HepG2 (cell line): Measurements from ENCODE around the gene UPK1B. TPM values are rescaled to one million over a fixed set of nuclear protein-coding genes. Genes with fewer than 3 reads are reported as not detected.

ENCODE experiments used
- ARHGAP35 ChIP-seq: sonication (generic); formaldehyde crosslinking; IDR thresholded peaks from 2 replicates; pipeline ENCODE4 v1.9.0; 2022; ENCODE audit warnings: mild to moderate bottlenecking, inconsistent platforms, moderate library complexity, missing genetic modification reagents, borderline replicate concordance
- HNF4G ChIP-seq, 2 experiments: sonication (generic) in 1 of 2; formaldehyde crosslinking in 1 of 2; IDR thresholded peaks; 2 replicates each; pipeline versions ENCODE4 v1.4.0 to v1.6.1; 2011 to 2020; ENCODE audit warnings: borderline replicate concordance in 2 of 2, low read depth in 2 of 2, mild to moderate bottlenecking in 2 of 2, low read length in 1 of 2, missing genetic modification reagents in 1 of 2, moderate library complexity in 1 of 2
- HOXA3 ChIP-seq: sonication (generic); formaldehyde crosslinking; IDR thresholded peaks from 2 replicates; pipeline ENCODE4 v1.5.0; 2020; ENCODE audit warnings: missing genetic modification reagents
- MIXL1 ChIP-seq: IDR thresholded peaks from 2 replicates; pipeline ENCODE4 v1.6.1; 2016
- NFATC3 ChIP-seq: sonication (generic); formaldehyde crosslinking; IDR thresholded peaks from 2 replicates; pipeline ENCODE4 v1.5.1; 2020; ENCODE audit warnings: mild to moderate bottlenecking, missing genetic modification reagents
- PAF1 ChIP-seq: IDR thresholded peaks from 2 replicates; pipeline ENCODE4 v1.6.1; 2016; ENCODE audit warnings: missing genetic modification reagents, missing compliant biosample characterization
- PRPF4 ChIP-seq: fragments of 200-400 bp; formaldehyde crosslinking; IDR thresholded peaks from 2 replicates; pipeline ENCODE4 v1.6.1; 2016; ENCODE audit warnings: low read length, low read depth; ENCODE audit not compliant: poor library complexity, severe bottlenecking
- TEF ChIP-seq: sonication (generic); formaldehyde crosslinking; IDR thresholded peaks from 2 replicates; pipeline ENCODE4 v1.5.0; 2020; ENCODE audit warnings: missing genetic modification reagents
- THYN1 ChIP-seq: sonication (generic); formaldehyde crosslinking; IDR thresholded peaks from 2 replicates; pipeline ENCODE4 v1.8.1; 2023; ENCODE audit warnings: low read depth, mild to moderate bottlenecking, moderate library complexity, missing genetic modification reagents, borderline replicate concordance
- ZNF543 ChIP-seq: sonication (generic); formaldehyde crosslinking; IDR thresholded peaks from 2 replicates; pipeline ENCODE4 v1.4.0; 2020; ENCODE audit warnings: mild to moderate bottlenecking, missing genetic modification reagents
- ZNF607 ChIP-seq: sonication (generic); formaldehyde crosslinking; IDR thresholded peaks from 2 replicates; pipeline ENCODE4 v1.5.1; 2020; ENCODE audit warnings: missing genetic modification reagents, mild to moderate bottlenecking, borderline replicate concordance
- ZNF644 ChIP-seq: IDR thresholded peaks from 2 replicates; pipeline ENCODE4 v1.6.1; 2016; ENCODE audit warnings: low read depth
- polyA plus RNA-seq, 8 experiments: library from polyadenylated mRNA; depleted of rRNA in 3 of 8; stranded (reverse) in 7 of 8; unstranded in 1 of 8; fragments of >200 nt; fragmentation: Illumina TruSeq in 4 of 8; extraction: Trizol in 4 of 8; gene quantifications; 2 replicates each; pipeline versions ENCODE4 v1.2.1 to v1.2.3, GENCODE V29; 2011 to 2016; ENCODE audit warnings: low read depth in 4 of 8, missing spikeins in 1 of 8, mixed read lengths in 1 of 8; ENCODE audit not compliant: insufficient read depth in 1 of 8
- total RNA-seq, 5 experiments: library from RNA; depleted of rRNA; stranded (reverse); fragments of >200 nt; fragmentation: Illumina TruSeq; extraction: Trizol; gene quantifications; 2 replicates each; pipeline ENCODE4 v1.2.3, GENCODE V29; 2016; ENCODE audit warnings: low read depth in 1 of 5
- TF ChIP-seq, protein P1 (sequence below): sonication (generic); formaldehyde crosslinking; IDR thresholded peaks from 2 replicates; pipeline ENCODE4 v1.5.1; 2020; ENCODE audit warnings: missing genetic modification reagents, mild to moderate bottlenecking, borderline replicate concordance
- TF ChIP-seq, protein P2 (sequence below): sonication (generic); formaldehyde crosslinking; IDR thresholded peaks from 2 replicates; pipeline ENCODE4 v1.4.0; 2020; ENCODE audit warnings: low read depth, missing genetic modification reagents
- TF ChIP-seq, protein P3 (sequence below): IDR thresholded peaks from 2 replicates; pipeline ENCODE4 v1.6.1; 2016; ENCODE audit warnings: missing compliant biosample characterization, missing genetic modification reagents, borderline replicate concordance

Gene UPK1B
- total and polyA plus RNA-seq, 2 of the 13 experiments (the other 11 are each of a cell fraction or from before 2014, with no cell fraction given), result not detected

DNA sequence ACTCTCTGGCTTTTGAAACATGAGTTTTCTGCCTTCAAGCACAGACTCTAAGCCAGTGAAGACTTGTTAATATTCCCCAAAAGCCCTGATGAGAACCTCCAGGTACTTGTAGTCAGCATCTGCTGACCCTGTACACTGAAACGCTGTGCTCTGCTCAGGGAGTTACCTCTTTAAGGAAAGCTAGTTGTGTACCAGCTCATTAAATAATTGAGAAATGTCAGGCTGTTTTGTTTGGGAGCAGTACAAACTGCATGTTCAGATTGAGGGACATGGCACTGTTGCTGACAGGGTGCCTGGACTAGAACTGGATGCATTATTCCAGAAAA lies 21.7 kb downstream of the UPK1B start (continued):
- TF ChIP-seq, protein P1, sequence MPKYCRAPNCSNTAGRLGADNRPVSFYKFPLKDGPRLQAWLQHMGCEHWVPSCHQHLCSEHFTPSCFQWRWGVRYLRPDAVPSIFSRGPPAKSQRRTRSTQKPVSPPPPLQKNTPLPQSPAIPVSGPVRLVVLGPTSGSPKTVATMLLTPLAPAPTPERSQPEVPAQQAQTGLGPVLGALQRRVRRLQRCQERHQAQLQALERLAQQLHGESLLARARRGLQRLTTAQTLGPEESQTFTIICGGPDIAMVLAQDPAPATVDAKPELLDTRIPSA (CRISPR knock-in tag), result no peak
- TF ChIP-seq TEF (CRISPR knock-in tag), result no peak
- no peak for TF ChIP-seq PRPF4
- TF ChIP-seq HNF4G (IDR thresholded peaks at IDR 0.05; ENCODE audit: borderline replicate concordance, low read depth, low read length), result no peak
- no peak for TF ChIP-seq HNF4G (CRISPR knock-in tag; IDR thresholded peaks at IDR 0.05; ENCODE audit: borderline replicate concordance, low read depth)
- no peak for TF ChIP-seq HOXA3
- no peak for TF ChIP-seq ARHGAP35
- no peak for TF ChIP-seq ZNF607 (CRISPR knock-in tag)
- TF ChIP-seq, protein P2, sequence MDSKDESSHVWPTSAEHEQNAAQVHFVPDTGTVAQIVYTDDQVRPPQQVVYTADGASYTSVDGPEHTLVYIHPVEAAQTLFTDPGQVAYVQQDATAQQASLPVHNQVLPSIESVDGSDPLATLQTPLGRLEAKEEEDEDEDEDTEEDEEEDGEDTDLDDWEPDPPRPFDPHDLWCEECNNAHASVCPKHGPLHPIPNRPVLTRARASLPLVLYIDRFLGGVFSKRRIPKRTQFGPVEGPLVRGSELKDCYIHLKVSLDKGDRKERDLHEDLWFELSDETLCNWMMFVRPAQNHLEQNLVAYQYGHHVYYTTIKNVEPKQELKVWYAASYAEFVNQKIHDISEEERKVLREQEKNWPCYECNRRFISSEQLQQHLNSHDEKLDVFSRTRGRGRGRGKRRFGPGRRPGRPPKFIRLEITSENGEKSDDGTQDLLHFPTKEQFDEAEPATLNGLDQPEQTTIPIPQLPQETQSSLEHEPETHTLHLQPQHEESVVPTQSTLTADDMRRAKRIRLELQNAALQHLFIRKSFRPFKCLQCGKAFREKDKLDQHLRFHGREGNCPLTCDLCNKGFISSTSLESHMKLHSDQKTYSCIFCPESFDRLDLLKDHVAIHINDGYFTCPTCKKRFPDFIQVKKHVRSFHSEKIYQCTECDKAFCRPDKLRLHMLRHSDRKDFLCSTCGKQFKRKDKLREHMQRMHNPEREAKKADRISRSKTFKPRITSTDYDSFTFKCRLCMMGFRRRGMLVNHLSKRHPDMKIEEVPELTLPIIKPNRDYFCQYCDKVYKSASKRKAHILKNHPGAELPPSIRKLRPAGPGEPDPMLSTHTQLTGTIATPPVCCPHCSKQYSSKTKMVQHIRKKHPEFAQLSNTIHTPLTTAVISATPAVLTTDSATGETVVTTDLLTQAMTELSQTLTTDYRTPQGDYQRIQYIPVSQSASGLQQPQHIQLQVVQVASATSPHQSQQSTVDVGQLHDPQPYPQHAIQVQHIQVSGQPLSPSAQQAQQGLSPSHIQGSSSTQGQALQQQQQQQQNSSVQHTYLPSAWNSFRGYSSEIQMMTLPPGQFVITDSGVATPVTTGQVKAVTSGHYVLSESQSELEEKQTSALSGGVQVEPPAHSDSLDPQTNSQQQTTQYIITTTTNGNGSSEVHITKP, result no peak
- TF ChIP-seq, protein P3, sequence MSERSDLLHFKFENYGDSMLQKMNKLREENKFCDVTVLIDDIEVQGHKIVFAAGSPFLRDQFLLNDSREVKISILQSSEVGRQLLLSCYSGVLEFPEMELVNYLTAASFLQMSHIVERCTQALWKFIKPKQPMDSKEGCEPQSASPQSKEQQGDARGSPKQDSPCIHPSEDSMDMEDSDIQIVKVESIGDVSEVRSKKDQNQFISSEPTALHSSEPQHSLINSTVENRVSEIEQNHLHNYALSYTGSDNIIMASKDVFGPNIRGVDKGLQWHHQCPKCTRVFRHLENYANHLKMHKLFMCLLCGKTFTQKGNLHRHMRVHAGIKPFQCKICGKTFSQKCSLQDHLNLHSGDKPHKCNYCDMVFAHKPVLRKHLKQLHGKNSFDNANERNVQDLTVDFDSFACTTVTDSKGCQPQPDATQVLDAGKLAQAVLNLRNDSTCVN (CRISPR knock-in tag), result no peak
- TF ChIP-seq PAF1, result no peak
- no peak for TF ChIP-seq NFATC3 (CRISPR knock-in tag)
- TF ChIP-seq ZNF543 (CRISPR knock-in tag), result no peak
- no peak for TF ChIP-seq MIXL1 (CRISPR knock-in tag)
- TF ChIP-seq ZNF644, result no peak
- no peak for TF ChIP-seq THYN1 (CRISPR knock-in tag)
